IPS-18c (cell line): ENCODE results near the gene SLF1.

ENCODE experiments used
- H3K4me3 ChIP-seq: 2 replicates; pipeline ENCODE4 v1.7.0; 2013; ENCODE audit warnings: low read depth, mild to moderate bottlenecking, low read length, moderate library complexity; ENCODE audit not compliant: insufficient read depth
- H3K9me3 ChIP-seq: one replicate; pipeline ENCODE4 v1.6.1; 2013; ENCODE audit warnings: mild to moderate bottlenecking, low read length, moderate library complexity; ENCODE audit not compliant: control insufficient read depth, insufficient read depth

SLF1 gene

GRCh38 chr5:94745786-94746730, 127.6 kb downstream of the SLF1 start:
- Histone ChIP-seq H3K4me3 (no peak overlapping the region), H3K9me3 (no peaks in the 10 kb centered on the region)

- H3K4me3 ChIP-seq, result no peak overlapping the region
Observed at GRCh38 chr5:94746731-94747124, 128.3 kb downstream of the SLF1 start.

More at GRCh38 chr5:94746731-94747124, 128.3 kb downstream of the SLF1 start:
- no peaks in the 10 kb centered on the region for H3K9me3 ChIP-seq
